Uterus (tissue), 4 donors: ENCODE data around the gene PABPN1L. TPM values are rescaled to one million over a fixed set of nuclear protein-coding genes. Genes with fewer than 3 reads are reported as not detected.

ENCODE experiments used
- DNase-seq, 2 donors: peaks; one replicate each; pipeline ENCODE4 v3.0.0-alpha.2; 2019 to 2020
- H3K27ac ChIP-seq, 2 donors: fragments of 200-600 bp; sonication (generic); 1 replicate in 1 of 2; 2 replicates in 1 of 2; pipeline ENCODE4 v1.5.1; 2016 to 2018
- H3K27me3 ChIP-seq, 2 donors: fragments of 200-600 bp; sonication (generic); one replicate each; pipeline ENCODE4 v1.5.1; 2018 to 2019; ENCODE audit warnings: control low read depth in 1 of 2
- H3K36me3 ChIP-seq, 2 donors: fragments of 200-600 bp; sonication (generic); one replicate each; pipeline ENCODE4 v1.5.1; 2019; ENCODE audit warnings: control low read depth in 1 of 2
- H3K4me1 ChIP-seq, 2 donors: fragments of 200-600 bp; sonication (generic); one replicate each; pipeline ENCODE4 v1.5.1; 2018 to 2019; ENCODE audit warnings: control low read depth in 1 of 2
- H3K4me3 ChIP-seq, 2 donors: fragments of 200-600 bp; sonication (generic); 1 replicate in 1 of 2; 2 replicates in 1 of 2; pipeline ENCODE4 v1.5.1; 2018 to 2019; ENCODE audit warnings: mild to moderate bottlenecking in 1 of 2
- H3K9me3 ChIP-seq, 2 donors: fragments of 200-600 bp; sonication (generic); one replicate each; pipeline ENCODE4 v1.5.1; 2019; ENCODE audit warnings: control low read depth in 1 of 2
- POLR2A ChIP-seq, 2 donors: fragments of 450-650 bp; IDR thresholded peaks; one replicate each; pipeline ENCODE4 v1.6.1; 2016; ENCODE audit warnings: antibody characterized with exemption in 2 of 2, mild to moderate bottlenecking in 1 of 2, moderate library complexity in 1 of 2
- intact Hi-C: fragments of 100-400 bp; cut with DNase I; formaldehyde crosslinking; loops from one replicate; pipeline ENCODE4 v1.15.1; 2023; ENCODE audit warnings: low total_unique reads
- total RNA-seq, 4 donors: library from RNA; depleted of rRNA in 3 of 4; stranded (reverse); fragments of >200 nt in 3 of 4; gene quantifications; one replicate each; pipeline versions ENCODE4 v1.1.0 to v1.2.4, GENCODE V29; 2014 to 2023
- TF ChIP-seq, protein P1 (sequence below), 4 experiments: fragments of 200-600 bp in 2 of 4; fragments of 450-650 bp in 2 of 4; sonication (generic) in 2 of 4; IDR thresholded peaks; one replicate each; pipeline ENCODE4 v1.5.1; 2016 to 2019; ENCODE audit warnings: antibody characterized with exemption in 4 of 4, mild to moderate bottlenecking in 2 of 4, moderate library complexity in 1 of 4
- donor health status: DM: yes; HTN: yes; CAD: no.

Gene PABPN1L
- total RNA-seq, 4 donors from 2014 or later: not detected

DNA sequence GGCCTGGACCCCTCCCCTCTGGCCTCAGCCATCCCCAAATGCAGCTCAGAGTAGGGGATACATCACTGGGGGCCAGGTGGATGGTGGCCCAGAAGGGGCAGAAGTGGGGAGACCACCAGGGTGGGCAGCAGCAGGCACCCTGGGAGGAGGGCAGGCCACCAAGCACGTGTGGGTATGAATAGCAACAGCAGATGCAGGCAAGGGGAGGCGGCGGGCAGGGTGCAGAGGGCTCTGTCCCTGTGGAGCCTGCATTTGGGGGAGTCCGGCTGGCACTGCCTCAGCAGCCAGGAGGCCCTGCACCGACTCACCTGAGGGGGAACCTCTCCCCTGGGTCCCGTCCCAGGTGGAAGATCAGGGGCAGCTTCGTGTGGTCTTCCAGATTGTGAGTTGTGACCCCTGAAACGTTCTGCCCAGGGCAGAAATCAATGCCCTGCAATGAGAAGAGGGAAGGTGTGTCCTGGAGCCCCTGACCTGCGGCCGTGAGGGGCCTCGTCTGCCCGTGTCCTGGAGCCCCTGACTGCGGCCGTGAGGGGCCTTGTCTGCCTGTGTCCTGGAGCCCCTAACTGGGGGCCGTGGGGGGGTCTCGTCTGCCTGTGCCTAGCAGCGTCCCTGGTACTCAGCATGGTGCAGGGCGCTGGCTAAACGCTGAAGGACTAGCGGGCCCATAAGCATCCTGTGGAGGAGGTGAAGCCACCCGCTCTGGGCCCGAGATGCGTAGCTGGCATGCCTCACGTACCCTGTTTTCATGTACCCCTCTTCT lies 44.0 kb downstream of the PABPN1L start:
- no peak for DNase-seq
- TF ChIP-seq, protein P1, sequence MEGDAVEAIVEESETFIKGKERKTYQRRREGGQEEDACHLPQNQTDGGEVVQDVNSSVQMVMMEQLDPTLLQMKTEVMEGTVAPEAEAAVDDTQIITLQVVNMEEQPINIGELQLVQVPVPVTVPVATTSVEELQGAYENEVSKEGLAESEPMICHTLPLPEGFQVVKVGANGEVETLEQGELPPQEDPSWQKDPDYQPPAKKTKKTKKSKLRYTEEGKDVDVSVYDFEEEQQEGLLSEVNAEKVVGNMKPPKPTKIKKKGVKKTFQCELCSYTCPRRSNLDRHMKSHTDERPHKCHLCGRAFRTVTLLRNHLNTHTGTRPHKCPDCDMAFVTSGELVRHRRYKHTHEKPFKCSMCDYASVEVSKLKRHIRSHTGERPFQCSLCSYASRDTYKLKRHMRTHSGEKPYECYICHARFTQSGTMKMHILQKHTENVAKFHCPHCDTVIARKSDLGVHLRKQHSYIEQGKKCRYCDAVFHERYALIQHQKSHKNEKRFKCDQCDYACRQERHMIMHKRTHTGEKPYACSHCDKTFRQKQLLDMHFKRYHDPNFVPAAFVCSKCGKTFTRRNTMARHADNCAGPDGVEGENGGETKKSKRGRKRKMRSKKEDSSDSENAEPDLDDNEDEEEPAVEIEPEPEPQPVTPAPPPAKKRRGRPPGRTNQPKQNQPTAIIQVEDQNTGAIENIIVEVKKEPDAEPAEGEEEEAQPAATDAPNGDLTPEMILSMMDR (IDR thresholded peaks at IDR 0.05): no peak
- no peak for TF ChIP-seq POLR2A (IDR thresholded peaks at IDR 0.05)
- Histone ChIP-seq H3K4me3 (no peak overlapping the region), H3K27ac (no peak overlapping the region), H3K4me1 (no peaks in the 10 kb centered on the region), H3K36me3 (no peaks in the 10 kb centered on the region), H3K27me3 (no peaks in the 10 kb centered on the region), H3K9me3 (no peaks in the 10 kb centered on the region)
- intact Hi-C loops: no loop called here

DNA sequence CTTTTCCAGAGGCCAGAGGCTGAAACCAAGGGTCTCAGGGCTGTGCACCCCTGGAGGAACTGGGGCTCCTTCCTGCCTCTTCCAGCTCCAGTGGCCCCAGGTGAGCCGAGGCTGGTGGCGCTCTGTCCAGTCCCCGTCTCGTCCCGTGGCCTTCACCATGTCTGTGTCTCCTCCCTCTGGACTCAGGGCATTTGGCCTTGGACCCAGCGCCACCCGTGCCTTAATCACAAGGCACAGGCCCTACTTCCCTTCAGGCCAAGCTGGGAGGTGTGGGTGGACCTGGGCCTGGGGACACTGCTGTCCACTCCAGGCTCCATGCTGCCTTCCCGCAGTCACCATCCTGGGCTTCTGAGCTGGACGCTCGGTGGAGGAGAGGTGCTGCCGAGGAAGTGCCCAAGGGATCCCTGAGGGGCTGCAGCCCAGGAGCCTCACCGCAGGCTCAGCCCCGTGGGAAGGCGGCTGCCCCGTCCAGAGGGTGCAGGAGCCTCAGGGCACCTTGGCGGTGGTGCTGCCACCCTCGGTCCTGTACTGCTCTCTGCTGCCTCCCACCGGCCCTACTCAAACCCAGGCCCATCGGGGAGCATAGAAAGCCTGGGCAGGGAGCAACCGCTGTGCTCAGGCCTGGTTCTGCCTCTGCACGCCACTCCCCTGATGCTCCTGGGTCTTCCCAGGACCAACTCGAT lies 45.2 kb downstream of the PABPN1L start:
- no peak for DNase-seq
- Histone ChIP-seq H3K9me3 (no peaks in the 10 kb centered on the region), H3K4me3 (no peak overlapping the region), H3K27me3 (no peaks in the 10 kb centered on the region), H3K27ac (no peak overlapping the region), H3K36me3 (no peaks in the 10 kb centered on the region), H3K4me1 (no peaks in the 10 kb centered on the region)
- intact Hi-C loops: no loop called here
- TF ChIP-seq POLR2A (IDR thresholded peaks at IDR 0.05): no peak
- TF ChIP-seq, protein P1 (IDR thresholded peaks at IDR 0.05): no peak

DNA sequence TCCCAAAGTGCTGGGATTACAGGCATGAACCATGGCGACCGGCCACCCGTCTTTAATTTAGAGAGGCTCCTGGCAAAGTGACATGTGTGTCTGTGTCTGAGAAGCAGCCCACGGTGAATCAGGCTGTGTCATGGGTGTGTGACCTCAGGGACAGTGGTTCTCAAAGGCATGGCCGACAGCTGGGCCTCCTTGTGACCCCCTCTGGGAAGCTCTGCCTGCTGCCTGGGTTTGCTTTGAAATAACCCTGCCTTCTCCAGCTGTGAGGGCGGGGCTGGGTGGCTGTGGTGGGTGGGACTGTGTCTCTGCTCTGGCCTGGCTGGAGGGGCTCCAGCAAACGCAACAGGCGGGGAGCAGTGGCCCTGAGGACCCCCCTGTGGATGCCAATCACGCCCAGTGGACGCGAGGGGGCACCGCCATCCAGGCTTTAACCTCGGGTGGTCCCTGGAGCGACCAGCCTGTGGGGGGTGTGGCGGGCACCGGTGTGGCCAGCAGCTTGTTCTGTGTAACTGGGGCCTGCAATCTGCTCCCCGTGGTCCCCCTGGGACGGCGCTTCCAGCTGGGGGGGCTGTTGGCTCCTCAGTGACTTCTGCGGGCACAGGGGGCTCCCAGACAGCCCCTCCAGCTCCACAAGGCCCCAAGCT lies 46.0 kb downstream of the PABPN1L start:
- Histone ChIP-seq H3K9me3 (no peaks in the 10 kb centered on the region), H3K4me3 (no peak overlapping the region), H3K4me1 (no peaks in the 10 kb centered on the region), H3K36me3 (no peaks in the 10 kb centered on the region), H3K27me3 (no peaks in the 10 kb centered on the region), H3K27ac (no peak overlapping the region)
- intact Hi-C loops: no loop called here
- TF ChIP-seq, protein P1 (IDR thresholded peaks at IDR 0.05): no peak
- TF ChIP-seq POLR2A (IDR thresholded peaks at IDR 0.05): no peak
- no peak for DNase-seq

DNA sequence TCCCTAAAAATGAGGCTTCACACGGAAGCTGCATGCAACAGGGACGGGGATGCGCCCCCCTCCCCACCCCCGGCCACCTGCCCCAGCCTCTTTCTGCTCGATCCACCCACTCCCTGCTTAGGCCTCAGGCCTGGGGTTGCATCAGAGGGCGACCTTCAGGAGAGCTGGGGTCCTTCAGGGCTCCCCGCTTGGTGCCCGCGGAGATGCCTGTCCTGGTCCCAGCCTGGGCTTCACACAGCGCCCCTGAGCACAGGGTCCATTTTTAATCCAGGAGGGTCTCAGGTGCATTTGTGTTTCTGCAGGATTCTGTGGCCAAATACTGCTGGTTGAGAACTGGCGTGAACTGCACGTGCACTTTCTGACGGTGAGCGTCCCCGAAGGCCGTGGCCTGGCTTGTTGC lies 47.3 kb downstream of the PABPN1L start:
- no peaks in the 10 kb centered on the region for H3K36me3 ChIP-seq
- intact Hi-C loops: no loop called here
- no peaks in the 10 kb centered on the region for H3K4me1 ChIP-seq
- DNase-seq: no peak
- H3K4me3 ChIP-seq: no peak overlapping the region
- H3K27ac ChIP-seq: no peak overlapping the region
- no peaks in the 10 kb centered on the region for H3K27me3 ChIP-seq
- no peaks in the 10 kb centered on the region for H3K9me3 ChIP-seq
- TF ChIP-seq, protein P1 (IDR thresholded peaks at IDR 0.05): no peak
- TF ChIP-seq POLR2A (IDR thresholded peaks at IDR 0.05): no peak

DNA sequence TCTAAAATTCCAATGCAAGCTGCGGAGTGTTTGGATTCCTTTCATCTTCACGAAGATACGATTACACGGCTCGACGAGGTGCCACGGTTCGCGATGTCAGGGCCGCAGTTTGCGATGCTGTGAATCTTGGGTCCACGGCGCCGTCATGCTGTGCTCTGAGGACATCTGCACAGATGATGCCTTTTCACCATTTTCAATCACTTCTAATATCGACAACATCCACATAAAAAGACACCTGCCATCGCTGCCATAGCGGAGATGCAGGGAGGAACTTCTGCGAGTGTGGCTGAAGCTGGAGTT lies 47.9 kb downstream of the PABPN1L start:
- no peaks in the 10 kb centered on the region for H3K4me1 ChIP-seq
- H3K27me3 ChIP-seq: no peaks in the 10 kb centered on the region
- no peak overlapping the region for H3K4me3 ChIP-seq
- no peaks in the 10 kb centered on the region for H3K36me3 ChIP-seq
- TF ChIP-seq POLR2A (IDR thresholded peaks at IDR 0.05): no peak
- TF ChIP-seq, protein P1 (IDR thresholded peaks at IDR 0.05): no peak
- DNase-seq: no peak
- intact Hi-C loops: no loop called here
- no peaks in the 10 kb centered on the region for H3K9me3 ChIP-seq
- no peak overlapping the region for H3K27ac ChIP-seq
